ENCODE data around the gene PTRH2.

The PTRH2 gene

GRCh38 chr17:59716427-59716826 lies 9.2 kb upstream of the PTRH2 start:
- DNase-seq = no peak

- no peak for DNase-seq
These were observed 7.0 kb upstream of the PTRH2 start for GRCh38 chr17:59714255-59714654.

GRCh38 chr17:59712862-59713261 lies 5.6 kb upstream of the PTRH2 start:
- no peak for DNase-seq

GRCh38 chr17:59711936-59712335 lies 4.7 kb upstream of the PTRH2 start:
- DNase-seq = no peak

GRCh38 chr17:59707971-59708430 lies 771 bp upstream of the PTRH2 start:
- no peak for DNase-seq

- DNase-seq = no peak
These were observed 4.9 kb downstream of the PTRH2 start for GRCh38 chr17:59702304-59702703.

GRCh38 chr17:59699786-59700185 lies 7.4 kb downstream of the PTRH2 start:
- no peak for DNase-seq

GRCh38 chr17:59699218-59699617 lies 8.0 kb downstream of the PTRH2 start:
- no peak for DNase-seq

- no peak for DNase-seq
These were observed 9.1 kb downstream of the PTRH2 start for GRCh38 chr17:59698143-59698542.

GRCh38 chr17:59696682-59697277 lies 10.4 kb downstream of the PTRH2 start:
- no peak for DNase-seq

GRCh38 chr17:59695945-59696681 lies 11.1 kb downstream of the PTRH2 start:
- DNase-seq = no peak

GRCh38 chr17:59694344-59694743 lies 12.9 kb downstream of the PTRH2 start:
- no peak for DNase-seq

- DNase-seq = no peak
These were observed 13.6 kb downstream of the PTRH2 start for GRCh38 chr17:59693582-59693981.

- DNase-seq = no peak
These were observed 18.7 kb downstream of the PTRH2 start for GRCh38 chr17:59688496-59688895.

GRCh38 chr17:59688008-59688407 lies 19.2 kb downstream of the PTRH2 start:
- DNase-seq = no peak

GRCh38 chr17:59684967-59685366 lies 22.3 kb downstream of the PTRH2 start:
- DNase-seq = no peak

- no peak for DNase-seq
These were observed 23.9 kb downstream of the PTRH2 start for GRCh38 chr17:59683283-59683682.

GRCh38 chr17:59680314-59680713 lies 26.9 kb downstream of the PTRH2 start:
- no peak for DNase-seq

GRCh38 chr17:59678918-59679317 lies 28.3 kb downstream of the PTRH2 start:
- DNase-seq = no peak

- no peak for DNase-seq
These were observed 30.5 kb downstream of the PTRH2 start for GRCh38 chr17:59676716-59677115.

GRCh38 chr17:59675231-59675630 lies 32.0 kb downstream of the PTRH2 start:
- DNase-seq = no peak

GRCh38 chr17:59671386-59671785 lies 35.8 kb downstream of the PTRH2 start:
- no peak for DNase-seq

GRCh38 chr17:59669944-59670343 lies 37.3 kb downstream of the PTRH2 start:
- no peak for DNase-seq

- no peak for DNase-seq
These were observed 37.8 kb downstream of the PTRH2 start for GRCh38 chr17:59669411-59669810.

GRCh38 chr17:59668816-59669215 lies 38.4 kb downstream of the PTRH2 start:
- DNase-seq = no peak
